Keratinocyte (primary cell): ENCODE data around the gene ARL5A. TPM values are rescaled to one million over a fixed set of nuclear protein-coding genes. Genes with fewer than 3 reads are reported as not detected.

ENCODE experiments used
- DNase-seq: peaks from one replicate; pipeline ENCODE4 v3.0.0-alpha.2; 2011; ENCODE audit warnings: low read depth, missing footprints, low spot score
- FAIRE-seq: peaks from 2 replicates; lab custom pipeline; 2011; peaks lifted over from hg19 to GRCh38; lab: Jason Lieb, UNC
- H2AFZ ChIP-seq: 2 replicates; pipeline ENCODE4 v1.6.0; 2012; ENCODE audit warnings: low read length, control low read depth, inconsistent platforms; ENCODE audit not compliant: control insufficient read depth
- H3K27ac ChIP-seq: 2 replicates; pipeline ENCODE4 v1.5.1; 2011; ENCODE audit warnings: low read length; ENCODE audit not compliant: control insufficient read depth, insufficient read depth
- H3K27me3 ChIP-seq: 3 replicates; pipeline ENCODE4 v1.6.0; 2011; ENCODE audit warnings: low read length; ENCODE audit not compliant: control insufficient read depth, insufficient read depth; ENCODE audit errors: extremely low read depth
- H3K36me3 ChIP-seq, 2 experiments: 2 replicates in 1 of 2; 3 replicates in 1 of 2; pipeline ENCODE4 v1.5.1; 2011; ENCODE audit warnings: low read length in 2 of 2, mild to moderate bottlenecking in 1 of 2; ENCODE audit not compliant: control insufficient read depth in 2 of 2, insufficient read depth in 2 of 2; ENCODE audit errors: extremely low read depth in 1 of 2
- H3K4me1 ChIP-seq: 3 replicates; pipeline ENCODE4 v1.5.1; 2011; ENCODE audit warnings: low read length; ENCODE audit not compliant: control insufficient read depth, insufficient read depth; ENCODE audit errors: extremely low read depth
- H3K4me2 ChIP-seq: 3 replicates; pipeline ENCODE4 v1.6.0; 2011; ENCODE audit warnings: low read depth, low read length; ENCODE audit not compliant: control insufficient read depth, insufficient read depth; ENCODE audit errors: extremely low read depth
- H3K4me3 ChIP-seq, 3 experiments: fragments of 200-600 bp in 1 of 3; sonication (generic) in 1 of 3; 2 replicates in 2 of 3; 3 replicates in 1 of 3; pipeline ENCODE4 v1.5.1; 2011 to 2016; ENCODE audit warnings: low read length in 3 of 3, mild to moderate bottlenecking in 3 of 3, control low read depth in 2 of 3, inconsistent platforms in 1 of 3, low read depth in 1 of 3, mixed read lengths in 1 of 3, mixed run types in 1 of 3, moderate library complexity in 1 of 3; ENCODE audit not compliant: control insufficient read depth in 2 of 3, insufficient read depth in 2 of 3; ENCODE audit errors: extremely low read depth in 1 of 3
- H3K79me2 ChIP-seq: 2 replicates; pipeline ENCODE4 v1.6.0; 2012; ENCODE audit warnings: low read length; ENCODE audit not compliant: control insufficient read depth, insufficient read depth
- H3K9ac ChIP-seq: 3 replicates; pipeline ENCODE4 v1.6.0; 2011; ENCODE audit warnings: low read length; ENCODE audit not compliant: control insufficient read depth, insufficient read depth; ENCODE audit errors: extremely low read depth
- H3K9me1 ChIP-seq: 3 replicates; pipeline ENCODE4 v1.6.0; 2011; ENCODE audit warnings: low read length; ENCODE audit not compliant: control insufficient read depth, insufficient read depth; ENCODE audit errors: extremely low read depth
- H3K9me3 ChIP-seq: 2 replicates; pipeline ENCODE4 v1.5.1; 2012; ENCODE audit warnings: low read depth, low read length; ENCODE audit not compliant: control insufficient read depth
- H4K20me1 ChIP-seq: 3 replicates; pipeline ENCODE4 v1.6.0; 2011; ENCODE audit warnings: low read length; ENCODE audit not compliant: control insufficient read depth, insufficient read depth; ENCODE audit errors: extremely low read depth
- CTCF ChIP-seq, 3 experiments: IDR thresholded peaks in 1 of 3; conservative IDR thresholded peaks in 1 of 3; optimal IDR thresholded peaks in 1 of 3; 2 replicates in 2 of 3; 3 replicates in 1 of 3; pipeline versions ENCODE3 to v1.5.1; 2011; ENCODE audit warnings: low read length in 3 of 3, mild to moderate bottlenecking in 3 of 3, moderate library complexity in 2 of 3, control low read depth in 1 of 3, inconsistent platforms in 1 of 3; ENCODE audit not compliant: insufficient read depth in 2 of 3; ENCODE audit errors: extremely low read depth in 1 of 3
- EZH2 ChIP-seq: IDR thresholded peaks from one replicate; pipeline ENCODE4 v1.6.1; 2012; ENCODE audit warnings: inconsistent platforms, mild to moderate bottlenecking, low read length, moderate library complexity
- dilution Hi-C: fragments of 300-500 bp; cut with MboI; formaldehyde crosslinking; loops from one replicate; pipeline ENCODE4 v1.7.0; 2020; ENCODE audit warnings: low sequenced_read_pairs; ENCODE audit not compliant: extremely low pct_ligation_motif_present
- polyA plus RNA-seq, 5 experiments: library from polyadenylated mRNA; depleted of rRNA in 3 of 5; stranded (reverse) in 3 of 5; stranded (forward) in 1 of 5; unstranded in 1 of 5; fragments of >200 nt; gene quantifications; 1 replicate in 1 of 5; 2 replicates in 3 of 5; 3 replicates in 1 of 5; pipeline versions ENCODE4 v1.2.1 to v1.2.3, GENCODE V29; 2011 to 2012; ENCODE audit warnings: missing spikeins in 2 of 5, low read depth in 1 of 5, low replicate concordance in 1 of 5

Gene ARL5A
- polyA plus RNA-seq, 1 donor (not counting 4 experiments of a cell fraction or from before 2014, with no cell fraction given), result 25.5 TPM

GRCh38 chr2:151782378-151783132, 45.7 kb downstream of the ARL5A start:
- Histone ChIP-seq H2AFZ (no peak overlapping the region), H3K9me3 (no peaks in the 10 kb centered on the region), H3K79me2 (no peaks in the 10 kb centered on the region), H3K4me2 (no peak overlapping the region), H3K27ac (no peak overlapping the region), H3K27me3 (no peaks in the 10 kb centered on the region), H3K9me1 (no peaks in the 10 kb centered on the region), H3K4me3 (no peak overlapping the region), H3K9ac (no peak overlapping the region), H4K20me1 (no peaks in the 10 kb centered on the region), H3K4me1 (no peaks in the 10 kb centered on the region), H3K36me3 (peaks cover 0 to 7% of the 10 kb centered on the region in 2 experiments)
- TF ChIP-seq CTCF (optimal IDR thresholded peaks at IDR 0.05 in 1 of 3, IDR thresholded peaks at IDR 0.05 in 1 of 3, conservative IDR thresholded peaks at IDR 0.05 in 1 of 3; ENCODE audit: extremely low read depth in 1 of 3, insufficient read depth in 2 of 3, low read length in 3 of 3), result no peak
- TF ChIP-seq EZH2, result no peak
- FAIRE-seq (no peak), DNase-seq (no peak)
- dilution Hi-C loops, result no loop called here

GRCh38 chr2:151781642-151782041, 46.6 kb downstream of the ARL5A start:
- dilution Hi-C loops, result no loop called here

More at GRCh38 chr2:151781642-151782041, 46.6 kb downstream of the ARL5A start:
- peaks cover 0 to 9% of the 10 kb centered on the region in 2 experiments for H3K36me3 ChIP-seq
- H3K4me3 ChIP-seq, result no peak overlapping the region
- no peak overlapping the region for H3K27ac ChIP-seq
- H2AFZ ChIP-seq, result no peak overlapping the region
- no peak for TF ChIP-seq EZH2
- TF ChIP-seq CTCF (optimal IDR thresholded peaks at IDR 0.05 in 1 of 3, IDR thresholded peaks at IDR 0.05 in 1 of 3, conservative IDR thresholded peaks at IDR 0.05 in 1 of 3; ENCODE audit: extremely low read depth in 1 of 3, insufficient read depth in 2 of 3, low read length in 3 of 3), result no peak
- FAIRE-seq (no peak), DNase-seq (no peak)
- H3K27me3 ChIP-seq, result no peaks in the 10 kb centered on the region
- H3K9me1 ChIP-seq, result no peaks in the 10 kb centered on the region
- H3K4me2 ChIP-seq, result no peak overlapping the region
- no peaks in the 10 kb centered on the region for H3K9me3 ChIP-seq
- H3K79me2 ChIP-seq, result no peaks in the 10 kb centered on the region
- H3K9ac ChIP-seq, result no peak overlapping the region
- no peaks in the 10 kb centered on the region for H4K20me1 ChIP-seq
- no peaks in the 10 kb centered on the region for H3K4me1 ChIP-seq
